ENCODE measurements around the gene PDE4D.

GRCh38 chr5:59683311-59683710 is 210.2 kb downstream of the PDE4D start:
- TF ChIP-seq CTCF (IDR thresholded peaks at IDR 0.05) (no peak), ZFX (IDR thresholded peaks at IDR 0.05; ENCODE audit: borderline replicate concordance) (no peak)

All from 22Rv1 (cell line).